K562 (cell line): ENCODE results near the gene NCOR2. TPM values are rescaled to one million over a fixed set of nuclear protein-coding genes. Genes with fewer than 3 reads are reported as not detected.
A peak's percentile ranks its signal among the peaks of the same experiment; 100 is the strongest.

Source experiments
- BCOR ChIP-seq: fragments of 450-650 bp; IDR thresholded peaks from 2 replicates; pipeline ENCODE4 v1.6.1; 2016
- E2F5 ChIP-seq: sonication (generic); formaldehyde crosslinking; IDR thresholded peaks from 2 replicates; pipeline ENCODE4 v1.8.0; 2022; ENCODE audit warnings: mild to moderate bottlenecking, missing genetic modification reagents
- ETV5 ChIP-seq: sonication (generic); formaldehyde crosslinking; IDR thresholded peaks from 2 replicates; pipeline ENCODE4 v1.4.0; 2020; ENCODE audit warnings: low read depth, mild to moderate bottlenecking, missing genetic modification reagents
- FOXK1 ChIP-seq: sonication (generic); formaldehyde crosslinking; IDR thresholded peaks from 2 replicates; pipeline ENCODE4 v1.8.0; 2022; ENCODE audit warnings: missing genetic modification reagents, mild to moderate bottlenecking, borderline replicate concordance
- HNRNPH1 ChIP-seq: fragments of 200-400 bp; formaldehyde crosslinking; optimal IDR thresholded peaks from 2 replicates; pipeline ENCODE3; 2017; ENCODE audit warnings: low read depth, mild to moderate bottlenecking, low read length, moderate library complexity
- HOXB6 ChIP-seq: fragments of 250-450 bp; sonication (Bioruptor Pico); IDR thresholded peaks from 2 replicates; pipeline ENCODE4 v1.5.1; 2022; ENCODE audit warnings: mild to moderate bottlenecking, borderline replicate concordance
- L3MBTL2 ChIP-seq: fragments of 450-650 bp; IDR thresholded peaks from 2 replicates; pipeline ENCODE4 v1.6.1; 2016; ENCODE audit warnings: mild to moderate bottlenecking, moderate library complexity
- MTF1 ChIP-seq: fragments of 250-450 bp; sonication (Bioruptor Pico); IDR thresholded peaks from 2 replicates; pipeline ENCODE4 v1.9.0; 2021; ENCODE audit warnings: moderate library complexity, mild to moderate bottlenecking, inconsistent platforms, borderline replicate concordance
- MXD1 ChIP-seq: fragments of 250-450 bp; sonication (Bioruptor Pico); IDR thresholded peaks from 2 replicates; pipeline ENCODE4 v1.8.0; 2021; ENCODE audit warnings: borderline replicate concordance, mild to moderate bottlenecking, moderate library complexity; ENCODE audit not compliant: poor library complexity, severe bottlenecking
- PTTG1 ChIP-seq: fragments of 450-650 bp; IDR thresholded peaks from 2 replicates; pipeline ENCODE4 v1.6.1; 2016; ENCODE audit warnings: low read depth, mild to moderate bottlenecking, missing genetic modification characterization, missing compliant biosample characterization
- SMARCA5 ChIP-seq: fragments of 450-650 bp; IDR thresholded peaks from 2 replicates; pipeline ENCODE4 v1.6.1; 2016
- SP2 ChIP-seq: IDR thresholded peaks from 2 replicates; pipeline ENCODE4 v1.6.1; 2011; ENCODE audit warnings: mild to moderate bottlenecking, low read depth, low read length, moderate library complexity; ENCODE audit not compliant: poor library complexity, severe bottlenecking; ENCODE audit errors: extremely low read depth
- STAG1 ChIP-seq: sonication (generic); formaldehyde crosslinking; IDR thresholded peaks from 2 replicates; pipeline ENCODE4 v1.5.0; 2020; ENCODE audit warnings: missing genetic modification reagents, borderline replicate concordance
- TAF7 ChIP-seq: fragments of 450-650 bp; IDR thresholded peaks from 2 replicates; pipeline ENCODE4 v1.6.1; 2016; ENCODE audit warnings: missing genetic modification characterization, missing compliant biosample characterization
- TAF9B ChIP-seq: fragments of 450-650 bp; IDR thresholded peaks from 2 replicates; pipeline ENCODE4 v1.6.1; 2018; ENCODE audit warnings: mild to moderate bottlenecking; ENCODE audit not compliant: partially characterized antibody
- TRIM28 ChIP-seq: fragments of 450-650 bp; IDR thresholded peaks from 2 replicates; pipeline ENCODE4 v1.6.1; 2017
- XRCC3 ChIP-seq: fragments of 450-650 bp; IDR thresholded peaks from 2 replicates; pipeline ENCODE4 v1.6.1; 2017; ENCODE audit warnings: mild to moderate bottlenecking, moderate library complexity
- ZNF24 ChIP-seq: fragments of 450-650 bp; IDR thresholded peaks from 2 replicates; pipeline ENCODE4 v1.6.1; 2016
- ZNF274 ChIP-seq: IDR thresholded peaks from 2 replicates; pipeline ENCODE4 v1.6.1; 2011; ENCODE audit warnings: low read depth, mild to moderate bottlenecking, low read length, moderate library complexity, borderline replicate concordance
- ZNF324 ChIP-seq: fragments of 250-450 bp; sonication (Bioruptor Pico); IDR thresholded peaks from 2 replicates; pipeline ENCODE4 v1.4.0; 2020; ENCODE audit warnings: mild to moderate bottlenecking
- ZNF77 ChIP-seq: fragments of 250-450 bp; sonication (Bioruptor Pico); IDR thresholded peaks from 2 replicates; pipeline ENCODE4 v1.5.0; 2020
- ZZZ3 ChIP-seq: fragments of 450-650 bp; IDR thresholded peaks from 2 replicates; pipeline ENCODE4 v1.6.1; 2016; ENCODE audit warnings: antibody characterized with exemption, mild to moderate bottlenecking, moderate library complexity
- polyA plus RNA-seq, 8 experiments: library from polyadenylated mRNA; depleted of rRNA in 4 of 8; stranded (reverse) in 5 of 8; unstranded in 3 of 8; fragments of >200 nt; fragmentation: Nextera tagmentation in 2 of 8; fragmentation: Illumina TruSeq in 1 of 8; extraction: Ambion mirVana in 2 of 8; extraction: Trizol in 1 of 8; gene quantifications; 2 replicates each; pipeline versions ENCODE4 v1.2.1 to v1.2.3, GENCODE V29; 2011 to 2014; ENCODE audit warnings: inconsistent platforms in 1 of 8, missing spikeins in 1 of 8
- total RNA-seq, 7 experiments: library from RNA; depleted of rRNA in 6 of 7; stranded (reverse); fragments of >200 nt in 6 of 7; fragmentation: Illumina TruSeq in 2 of 7; extraction: Trizol in 2 of 7; gene quantifications; 2 replicates each; pipeline versions ENCODE4 v1.2.1 to v1.2.3, GENCODE V29; 2011 to 2021; ENCODE audit warnings: low replicate concordance in 1 of 7
- TF ChIP-seq, protein P1 (sequence below): sonication (generic); formaldehyde crosslinking; IDR thresholded peaks from 2 replicates; pipeline ENCODE4 v1.8.0; 2023; ENCODE audit warnings: mild to moderate bottlenecking, missing genetic modification reagents
- TF ChIP-seq, protein P2 (sequence below): fragments of 250-450 bp; sonication (Bioruptor Pico); IDR thresholded peaks from 2 replicates; pipeline ENCODE4 v1.8.0; 2022; ENCODE audit warnings: moderate library complexity, mild to moderate bottlenecking, inconsistent platforms
- TF ChIP-seq, protein P3 (sequence below), 2 experiments: fragments of 450-650 bp in 1 of 2; sonication (generic) in 1 of 2; formaldehyde crosslinking; conservative IDR thresholded peaks; 2 replicates each; pipeline versions ENCODE4 v1.4.0 to v1.8.1; 2020 to 2022; ENCODE audit warnings: mild to moderate bottlenecking in 1 of 2, missing genetic modification reagents in 1 of 2

Gene NCOR2
- total and polyA plus RNA-seq, 9 of the 15 experiments (the other 6 are each of a cell fraction or from before 2014, with no cell fraction given): 0.18 to 126 (median 8.4) TPM

DNA sequence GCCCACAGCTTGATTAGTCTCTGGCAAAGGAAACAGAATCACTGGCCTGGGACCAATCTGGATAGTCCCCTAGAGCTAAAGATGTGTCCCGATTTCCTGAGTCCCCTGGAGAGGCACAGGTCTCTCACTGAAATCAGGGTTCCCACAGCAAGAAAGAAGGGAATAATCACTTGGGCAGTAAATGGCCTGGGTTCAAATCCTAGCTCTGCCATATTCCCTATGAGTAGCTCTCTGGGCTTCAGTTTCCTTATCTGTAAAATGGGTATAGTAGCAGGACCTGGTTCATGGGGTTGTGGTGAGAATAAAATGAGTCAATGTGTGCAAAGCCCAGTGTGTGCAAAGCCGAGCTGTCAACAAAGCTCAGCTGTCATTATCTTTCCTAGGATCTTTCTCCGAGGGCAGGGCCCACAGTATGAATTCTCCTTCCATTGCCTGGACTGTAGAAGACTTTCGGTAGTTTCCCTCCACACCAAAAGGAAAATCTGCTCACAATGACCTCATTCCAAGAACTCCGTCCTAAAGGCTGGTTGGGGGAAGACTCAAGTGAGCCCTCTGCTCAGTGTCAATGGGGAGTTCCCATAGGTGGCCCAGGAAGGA lies 12.6 kb upstream of the NCOR2 start (continued):
- TF ChIP-seq FOXK1 (CRISPR knock-in tag) (no peak), PTTG1 (tag) (no peak), STAG1 (CRISPR knock-in tag) (no peak), ZNF77 (CRISPR knock-in tag) (no peak), TAF7 (tag) (no peak), SP2 (no peak), ZNF324 (CRISPR knock-in tag) (no peak), MXD1 (CRISPR knock-in tag) (no peak), BCOR (peak; percentile 69; the same call in 1 of the 2 replicates), L3MBTL2 (no peak), HOXB6 (CRISPR knock-in tag) (no peak), ZZZ3 (no peak), MTF1 (CRISPR knock-in tag) (no peak), ETV5 (no peak), HNRNPH1 (no peak), TAF9B (no peak), ZNF24 (no peak), SMARCA5 (peak; percentile 25; the same call in 1 of the 2 replicates), TRIM28 (no peak), ZNF274 (no peak), XRCC3 (no peak), E2F5 (no peak)
- TF ChIP-seq, protein P1, sequence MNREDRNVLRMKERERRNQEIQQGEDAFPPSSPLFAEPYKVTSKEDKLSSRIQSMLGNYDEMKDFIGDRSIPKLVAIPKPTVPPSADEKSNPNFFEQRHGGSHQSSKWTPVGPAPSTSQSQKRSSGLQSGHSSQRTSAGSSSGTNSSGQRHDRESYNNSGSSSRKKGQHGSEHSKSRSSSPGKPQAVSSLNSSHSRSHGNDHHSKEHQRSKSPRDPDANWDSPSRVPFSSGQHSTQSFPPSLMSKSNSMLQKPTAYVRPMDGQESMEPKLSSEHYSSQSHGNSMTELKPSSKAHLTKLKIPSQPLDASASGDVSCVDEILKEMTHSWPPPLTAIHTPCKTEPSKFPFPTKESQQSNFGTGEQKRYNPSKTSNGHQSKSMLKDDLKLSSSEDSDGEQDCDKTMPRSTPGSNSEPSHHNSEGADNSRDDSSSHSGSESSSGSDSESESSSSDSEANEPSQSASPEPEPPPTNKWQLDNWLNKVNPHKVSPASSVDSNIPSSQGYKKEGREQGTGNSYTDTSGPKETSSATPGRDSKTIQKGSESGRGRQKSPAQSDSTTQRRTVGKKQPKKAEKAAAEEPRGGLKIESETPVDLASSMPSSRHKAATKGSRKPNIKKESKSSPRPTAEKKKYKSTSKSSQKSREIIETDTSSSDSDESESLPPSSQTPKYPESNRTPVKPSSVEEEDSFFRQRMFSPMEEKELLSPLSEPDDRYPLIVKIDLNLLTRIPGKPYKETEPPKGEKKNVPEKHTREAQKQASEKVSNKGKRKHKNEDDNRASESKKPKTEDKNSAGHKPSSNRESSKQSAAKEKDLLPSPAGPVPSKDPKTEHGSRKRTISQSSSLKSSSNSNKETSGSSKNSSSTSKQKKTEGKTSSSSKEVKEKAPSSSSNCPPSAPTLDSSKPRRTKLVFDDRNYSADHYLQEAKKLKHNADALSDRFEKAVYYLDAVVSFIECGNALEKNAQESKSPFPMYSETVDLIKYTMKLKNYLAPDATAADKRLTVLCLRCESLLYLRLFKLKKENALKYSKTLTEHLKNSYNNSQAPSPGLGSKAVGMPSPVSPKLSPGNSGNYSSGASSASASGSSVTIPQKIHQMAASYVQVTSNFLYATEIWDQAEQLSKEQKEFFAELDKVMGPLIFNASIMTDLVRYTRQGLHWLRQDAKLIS (CRISPR knock-in tag): no peak
- TF ChIP-seq, protein P2, sequence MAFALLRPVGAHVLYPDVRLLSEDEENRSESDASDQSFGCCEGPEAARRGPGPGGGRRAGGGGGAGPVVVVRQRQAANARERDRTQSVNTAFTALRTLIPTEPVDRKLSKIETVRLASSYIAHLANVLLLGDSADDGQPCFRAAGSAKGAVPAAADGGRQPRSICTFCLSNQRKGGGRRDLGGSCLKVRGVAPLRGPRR (CRISPR knock-in tag): no peak
- TF ChIP-seq, protein P3, sequence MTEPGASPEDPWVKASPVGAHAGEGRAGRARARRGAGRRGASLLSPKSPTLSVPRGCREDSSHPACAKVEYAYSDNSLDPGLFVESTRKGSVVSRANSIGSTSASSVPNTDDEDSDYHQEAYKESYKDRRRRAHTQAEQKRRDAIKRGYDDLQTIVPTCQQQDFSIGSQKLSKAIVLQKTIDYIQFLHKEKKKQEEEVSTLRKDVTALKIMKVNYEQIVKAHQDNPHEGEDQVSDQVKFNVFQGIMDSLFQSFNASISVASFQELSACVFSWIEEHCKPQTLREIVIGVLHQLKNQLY (CRISPR knock-in tag; conservative IDR thresholded peaks at IDR 0.05): no peak
